IMR-90 (cell line): ENCODE results near the gene STAM. TPM values are rescaled to one million over a fixed set of nuclear protein-coding genes. Genes with fewer than 3 reads are reported as not detected.

Experiments used
- ATAC-seq: fragments of 200-7000 bp; cut with Tn5 transposase; 2 replicates; pipeline ENCODE4 v1.9.1; 2020; ENCODE audit warnings: low read depth, mild to moderate bottlenecking, moderate library complexity
- BruUV-seq: library from RNA; stranded (reverse); fragments of 400-500 nt; replicated peaks from 2 replicates; lab custom pipeline; 2021; lab: Mats Ljungman, UMichigan
- CTCF ChIA-PET: fragments of 300-600 bp; formaldehyde crosslinking; extraction: SDS; loops from one replicate; lab custom pipeline; 2021; ENCODE audit warnings: antibody characterized with exemption; lab: Yijun Ruan, JAX
- POLR2A ChIA-PET: fragments of 300-600 bp; sonication (Branson Sonifier 250); formaldehyde crosslinking; loops from one replicate; lab custom pipeline; 2022; ENCODE audit warnings: antibody characterized with exemption; ENCODE audit not compliant: unreplicated experiment; lab: Charles Lee
- DNase-seq: peaks from one replicate; pipeline ENCODE4 v3.0.0; 2013
- H2AFZ ChIP-seq: replicated peaks from 2 replicates; pipeline ENCODE3; 2013; ENCODE audit warnings: low read length, mild to moderate bottlenecking; ENCODE audit not compliant: poor library complexity
- H2AK5ac ChIP-seq: 2 replicates; pipeline ENCODE4 v1.6.1; 2013; ENCODE audit warnings: low read depth, low read length, inconsistent platforms
- H2AK9ac ChIP-seq: replicated peaks from 2 replicates; pipeline ENCODE3; 2013; ENCODE audit warnings: mild to moderate bottlenecking, low read depth, low read length, moderate library complexity; ENCODE audit not compliant: poor library complexity
- H2BK120ac ChIP-seq: 2 replicates; pipeline ENCODE4 v1.6.1; 2013; ENCODE audit warnings: low read depth, low read length, inconsistent platforms
- H2BK15ac ChIP-seq: 3 replicates; pipeline ENCODE4 v1.6.1; 2013; ENCODE audit warnings: low read depth, low read length, inconsistent platforms
- H2BK20ac ChIP-seq: 2 replicates; pipeline ENCODE4 v1.6.1; 2013; ENCODE audit warnings: low read depth, mild to moderate bottlenecking, inconsistent platforms, low read length, moderate library complexity
- H2BK5ac ChIP-seq: 2 replicates; pipeline ENCODE4 v1.6.1; 2013; ENCODE audit warnings: mild to moderate bottlenecking, low read depth, low read length, inconsistent platforms; ENCODE audit not compliant: poor library complexity, severe bottlenecking
- H3K14ac ChIP-seq: replicated peaks from 2 replicates; pipeline ENCODE4 v1.6.1; 2013; ENCODE audit warnings: low read depth, low read length, inconsistent platforms
- H3K18ac ChIP-seq: 2 replicates; pipeline ENCODE4 v1.6.1; 2013; ENCODE audit warnings: low read depth, low read length, control low read depth
- H3K23ac ChIP-seq: 2 replicates; pipeline ENCODE4 v1.6.1; 2013; ENCODE audit warnings: low read depth, low read length, inconsistent platforms
- H3K27ac ChIP-seq: 2 replicates; pipeline ENCODE4 v1.5.1; 2013; ENCODE audit warnings: mild to moderate bottlenecking, control low read depth, low read length; ENCODE audit not compliant: insufficient read depth
- H3K27me3 ChIP-seq: 2 replicates; pipeline ENCODE4 v1.6.1; 2013; ENCODE audit warnings: low read length; ENCODE audit not compliant: control insufficient read depth, insufficient read depth
- H3K36me3 ChIP-seq: 2 replicates; pipeline ENCODE4 v1.6.1; 2013; ENCODE audit warnings: low read length, mixed read lengths; ENCODE audit not compliant: control insufficient read depth, insufficient read depth
- H3K4ac ChIP-seq: 2 replicates; pipeline ENCODE4 v1.6.1; 2013; ENCODE audit warnings: low read depth, low read length, inconsistent platforms
- H3K4me1 ChIP-seq: 2 replicates; pipeline ENCODE4 v1.6.1; 2013; ENCODE audit warnings: low read length, mixed read lengths; ENCODE audit not compliant: control insufficient read depth, insufficient read depth
- H3K4me2 ChIP-seq: 2 replicates; pipeline ENCODE4 v1.6.1; 2013; ENCODE audit warnings: low read depth, mild to moderate bottlenecking, control low read depth, low read length, moderate library complexity
- H3K4me3 ChIP-seq: 2 replicates; pipeline ENCODE4 v1.5.1; 2013; ENCODE audit warnings: low read depth, mild to moderate bottlenecking, control low read depth, low read length, moderate library complexity; ENCODE audit not compliant: insufficient read depth
- H3K56ac ChIP-seq: 2 replicates; pipeline ENCODE4 v1.6.1; 2013; ENCODE audit warnings: low read length, inconsistent platforms; ENCODE audit not compliant: insufficient read depth; ENCODE audit errors: extremely low read depth
- H3K79me1 ChIP-seq, 2 experiments: 2 replicates each; pipeline ENCODE4 v1.6.1; 2013; ENCODE audit warnings: low read length in 2 of 2, inconsistent platforms in 1 of 2, low read depth in 1 of 2
- H3K9ac ChIP-seq: 2 replicates; pipeline ENCODE4 v1.6.1; 2013; ENCODE audit warnings: low read depth, low read length, control low read depth
- H3K9me1 ChIP-seq: 2 replicates; pipeline ENCODE4 v1.6.1; 2013; ENCODE audit warnings: low read length, inconsistent platforms; ENCODE audit not compliant: insufficient read depth
- H3K9me3 ChIP-seq: 2 replicates; pipeline ENCODE4 v1.6.1; 2013; ENCODE audit warnings: low read length; ENCODE audit not compliant: control insufficient read depth, insufficient read depth
- H4K20me1 ChIP-seq: 2 replicates; pipeline ENCODE4 v1.6.1; 2013; ENCODE audit warnings: low read length, inconsistent platforms; ENCODE audit not compliant: insufficient read depth
- H4K5ac ChIP-seq: 2 replicates; pipeline ENCODE4 v1.6.1; 2013; ENCODE audit warnings: mild to moderate bottlenecking, low read depth, low read length, control low read depth
- H4K8ac ChIP-seq, 2 experiments: 2 replicates each; pipeline ENCODE4 v1.6.1; 2013; ENCODE audit warnings: low read depth in 2 of 2, low read length in 2 of 2, control low read depth in 1 of 2, inconsistent platforms in 1 of 2
- H4K91ac ChIP-seq: 2 replicates; pipeline ENCODE4 v1.6.1; 2013; ENCODE audit warnings: low read depth, low read length, inconsistent platforms; ENCODE audit not compliant: insufficient read depth
- CEBPB ChIP-seq: IDR thresholded peaks from 2 replicates; pipeline ENCODE4 v1.6.1; 2012; ENCODE audit warnings: low read depth, low read length, improper control_type of control experiment
- WGBS, 2 experiments: methylation state at CpG; one replicate each; pipeline versions ENCODE4 v1.1.5 to v1.1.7; 2013; ENCODE audit warnings: missing lambda C conversion rate in 2 of 2; ENCODE audit not compliant: insufficient read length in 1 of 2; ENCODE audit errors: extremely low coverage in 2 of 2; 5-methylcytosine and 5-hydroxymethylcytosine counted together
- dilution Hi-C: fragments of 300-500 bp; cut with HindIII; formaldehyde crosslinking; loops from one replicate; pipeline ENCODE4 v1.14.3; 2018; ENCODE audit warnings: low sequenced_read_pairs; ENCODE audit not compliant: unreplicated experiment
- in situ Hi-C: fragments of 300-500 bp; cut with MboI; formaldehyde crosslinking; loops from 3 replicates; pipeline ENCODE4 v1.14.3; 2019; ENCODE audit warnings: low sequenced_read_pairs, inconsistent platforms, mixed read lengths
- intact Hi-C: fragments of 100-400 bp; cut with micrococcal nuclease; formaldehyde crosslinking; loops from 2 replicates; pipeline ENCODE4 v1.10.0; 2022
- polyA plus RNA-seq, 3 experiments: library from polyadenylated mRNA; depleted of rRNA; stranded (reverse); fragments of >200 nt; gene quantifications; 2 replicates each; pipeline ENCODE4 v1.2.3, GENCODE V29; 2012; ENCODE audit warnings: low replicate concordance in 1 of 3
- total RNA-seq: library from RNA; depleted of rRNA; stranded (reverse); fragments of >200 nt; gene quantifications from 2 replicates; pipeline ENCODE4 v1.2.3, GENCODE V29; 2012

STAM gene
- total and polyA plus RNA-seq, 2 of the 4 experiments (the other 2 are of a cell fraction): 22.9 to 23.3 TPM

DNA sequence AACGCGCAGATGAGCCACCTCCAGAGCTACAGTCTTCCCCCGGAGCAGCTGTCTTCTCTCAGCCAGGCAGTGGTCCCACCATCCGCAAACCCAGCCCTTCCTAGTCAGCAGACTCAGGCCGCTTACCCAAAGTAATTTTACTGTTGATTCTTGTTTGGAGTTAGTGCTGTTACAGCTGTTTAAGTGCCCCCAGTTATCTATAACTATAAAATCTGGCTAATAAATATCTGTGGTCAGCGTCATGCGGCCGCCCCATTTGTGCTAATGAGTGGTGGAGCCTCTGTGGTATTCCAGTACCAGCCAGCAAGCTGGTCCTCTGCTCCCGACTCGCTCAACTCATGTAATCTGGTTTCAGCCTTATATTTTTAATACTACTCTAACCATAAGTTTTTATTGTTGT is 64.9 kb downstream of the STAM start:
- dilution Hi-C loops (no loop called here), in situ Hi-C loops (no loop called here), intact Hi-C loops (no loop called here)
- Histone ChIP-seq H4K91ac (no peak overlapping the region), H2BK15ac (no peak overlapping the region), H3K18ac (no peak overlapping the region), H2BK120ac (no peak overlapping the region), H4K8ac (no peak overlapping the region), H2AK9ac (no peak overlapping the region), H2AK5ac (no peak overlapping the region), H3K4me2 (no peak overlapping the region), H4K20me1 (no peaks in the 10 kb centered on the region; the same call in 1 of the 2 replicates), H3K14ac (no peak overlapping the region), H3K36me3 (peaks cover 39% of the 10 kb centered on the region), H3K27ac (no peak overlapping the region), H3K4me1 (no peaks in the 10 kb centered on the region), H3K9ac (no peak overlapping the region), H2BK20ac (no peak overlapping the region), H3K9me3 (no peaks in the 10 kb centered on the region), H3K4ac (no peak overlapping the region), H3K4me3 (no peak overlapping the region), H2AFZ (no peak overlapping the region), H3K9me1 (0 out of 2 replicates have a peak, but pooled peaks cover under 1% of the 10 kb centered on the region), H4K5ac (no peak overlapping the region), H2BK5ac (no peak overlapping the region), H3K56ac (no peak overlapping the region), H3K23ac (no peak overlapping the region), H3K79me1 (peaks cover 2 to 10% of the 10 kb centered on the region in 2 experiments; a peak in 2 of 4 replicates), H3K27me3 (no peaks in the 10 kb centered on the region)
- ATAC-seq: no peak
- CTCF ChIA-PET: no interaction called here
- BruUV-seq: no TSS peak
- WGBS, 2 experiments: no CpG with 5 or more reads among the region's 10 CpGs
- POLR2A ChIA-PET: no interaction called here
- no peak for TF ChIP-seq CEBPB
- DNase-seq: no peak
